Upper lobe of right lung (tissue), 1 donor: ENCODE data around the gene CCT7. TPM values are rescaled to one million over a fixed set of nuclear protein-coding genes. Genes with fewer than 3 reads are reported as not detected.

Source experiments
- ATAC-seq: fragments of 200-7000 bp; cut with Tn5 transposase; one replicate; pipeline ENCODE4 v1.9.1; 2020; ENCODE audit warnings: mild to moderate bottlenecking, moderate library complexity
- DNase-seq: peaks from one replicate; pipeline ENCODE4 v3.0.0-alpha.2; 2020
- H3K27ac ChIP-seq: fragments of 200-600 bp; one replicate; pipeline ENCODE4 v1.8.0; 2022
- H3K27me3 ChIP-seq: fragments of 200-600 bp; one replicate; pipeline ENCODE4 v1.8.0; 2022; ENCODE audit warnings: mild to moderate bottlenecking
- H3K36me3 ChIP-seq: fragments of 200-600 bp; one replicate; pipeline ENCODE4 v1.8.0; 2022
- H3K4me1 ChIP-seq: fragments of 200-600 bp; one replicate; pipeline ENCODE4 v1.8.0; 2022
- H3K4me3 ChIP-seq: fragments of 200-600 bp; one replicate; pipeline ENCODE4 v1.8.0; 2022; ENCODE audit warnings: mild to moderate bottlenecking
- H3K9me3 ChIP-seq: fragments of 200-600 bp; one replicate; pipeline ENCODE4 v1.8.0; 2022
- CTCF ChIP-seq: fragments of 200-600 bp; IDR thresholded peaks from one replicate; pipeline ENCODE4 v1.8.0; 2022; ENCODE audit warnings: antibody characterized with exemption
- intact Hi-C: fragments of 100-400 bp; cut with DNase I; formaldehyde crosslinking; loops from one replicate; pipeline ENCODE4 v1.11.0; 2022
- total RNA-seq: library from RNA; stranded (reverse); fragmentation: NEBNext Ultra II Directional; extraction: Animal tissue kit (Norgen Biotek cat#: 25700); gene quantifications from one replicate; pipeline ENCODE4 v1.2.1, GENCODE V29; 2021
- donor health status: DM: no; HTN: yes; CAD: no; lungs with severe emphysema.

CCT7 gene
- total RNA-seq, 1 donor from 2014 or later, result 152 TPM

DNA sequence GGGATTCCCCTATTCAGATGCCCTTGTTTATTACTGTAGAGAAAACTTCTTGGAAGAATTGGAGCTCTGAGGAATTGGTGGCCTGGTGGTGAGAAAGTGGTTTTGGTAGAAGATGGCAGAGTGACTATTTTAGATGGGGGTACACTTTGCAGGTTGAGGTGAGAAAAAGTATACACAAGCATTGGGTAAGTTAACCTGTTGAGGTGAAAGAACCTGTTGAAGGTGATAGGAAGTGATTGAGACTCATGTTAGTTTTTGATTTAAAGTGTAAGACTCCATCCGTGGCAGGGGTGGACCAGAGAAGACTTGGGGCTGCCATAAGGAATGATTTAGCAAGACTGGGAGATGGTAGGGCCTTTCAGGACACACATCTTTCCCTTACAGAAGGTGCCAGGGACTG is 3.1 kb downstream of the CCT7 start:
- intact Hi-C loops, result no loop called here

DNA sequence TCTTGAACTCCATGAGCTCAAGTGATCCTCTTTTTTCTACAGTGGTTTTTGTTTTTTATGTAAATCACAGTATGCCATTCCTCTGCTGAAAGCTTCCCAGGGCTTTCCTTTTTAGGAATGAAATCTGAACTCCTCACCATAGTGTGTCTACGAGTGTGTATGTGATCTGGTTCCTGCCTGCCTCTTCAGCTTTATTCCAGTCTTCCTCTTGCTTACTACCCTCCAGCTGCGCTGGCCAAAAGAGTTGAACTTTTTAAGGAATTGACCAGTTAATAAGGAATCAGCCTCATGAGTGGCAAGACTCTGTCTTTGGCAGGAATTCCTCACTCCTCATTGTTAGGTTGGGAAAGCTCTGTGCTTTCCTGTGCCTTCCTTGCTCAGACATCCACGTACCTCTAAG is 4.0 kb downstream of the CCT7 start:
- Histone ChIP-seq H3K4me3 (no peak overlapping the region), H3K36me3 (peaks cover 38% of the 10 kb centered on the region), H3K4me1 (peaks cover 26% of the 10 kb centered on the region), H3K27me3 (no peaks in the 10 kb centered on the region), H3K9me3 (no peaks in the 10 kb centered on the region), H3K27ac (no peak overlapping the region)
- intact Hi-C loops, result no loop called here
- TF ChIP-seq CTCF, result no peak
- no peak for DNase-seq
- no peak for ATAC-seq

More for the DNA sequence above, 3.1 kb downstream of the CCT7 start:
- H3K4me3 ChIP-seq, result no peak overlapping the region
- no peak for TF ChIP-seq CTCF
- ATAC-seq (no peak), DNase-seq (peak; percentile 4)
- peaks cover 31% of the 10 kb centered on the region for H3K4me1 ChIP-seq
- no peaks in the 10 kb centered on the region for H3K27me3 ChIP-seq
- no peak overlapping the region for H3K27ac ChIP-seq
- peaks cover 31% of the 10 kb centered on the region for H3K36me3 ChIP-seq
- no peaks in the 10 kb centered on the region for H3K9me3 ChIP-seq

GRCh38 chr2:73238976-73239375 is 4.9 kb downstream of the CCT7 start:
- peaks cover 46% of the 10 kb centered on the region for H3K36me3 ChIP-seq
- peaks cover 26% of the 10 kb centered on the region for H3K4me1 ChIP-seq
- ATAC-seq, result no peak
- no peak overlapping the region for H3K4me3 ChIP-seq
- DNase-seq, result no peak
- H3K27me3 ChIP-seq, result no peaks in the 10 kb centered on the region
- no peak for TF ChIP-seq CTCF
- no peaks in the 10 kb centered on the region for H3K9me3 ChIP-seq
- no peak overlapping the region for H3K27ac ChIP-seq
- intact Hi-C loops, result no loop called here

- ATAC-seq, result no peak
- Histone ChIP-seq H3K4me3 (no peak overlapping the region), H3K27me3 (no peaks in the 10 kb centered on the region), H3K27ac (no peak overlapping the region), H3K36me3 (peaks cover 54% of the 10 kb centered on the region), H3K9me3 (no peaks in the 10 kb centered on the region), H3K4me1 (peaks cover 26% of the 10 kb centered on the region)
- TF ChIP-seq CTCF, result no peak
- no peak for DNase-seq
- intact Hi-C loops, result no loop called here
These were observed 5.7 kb downstream of the CCT7 start for GRCh38 chr2:73239776-73240175.

DNA sequence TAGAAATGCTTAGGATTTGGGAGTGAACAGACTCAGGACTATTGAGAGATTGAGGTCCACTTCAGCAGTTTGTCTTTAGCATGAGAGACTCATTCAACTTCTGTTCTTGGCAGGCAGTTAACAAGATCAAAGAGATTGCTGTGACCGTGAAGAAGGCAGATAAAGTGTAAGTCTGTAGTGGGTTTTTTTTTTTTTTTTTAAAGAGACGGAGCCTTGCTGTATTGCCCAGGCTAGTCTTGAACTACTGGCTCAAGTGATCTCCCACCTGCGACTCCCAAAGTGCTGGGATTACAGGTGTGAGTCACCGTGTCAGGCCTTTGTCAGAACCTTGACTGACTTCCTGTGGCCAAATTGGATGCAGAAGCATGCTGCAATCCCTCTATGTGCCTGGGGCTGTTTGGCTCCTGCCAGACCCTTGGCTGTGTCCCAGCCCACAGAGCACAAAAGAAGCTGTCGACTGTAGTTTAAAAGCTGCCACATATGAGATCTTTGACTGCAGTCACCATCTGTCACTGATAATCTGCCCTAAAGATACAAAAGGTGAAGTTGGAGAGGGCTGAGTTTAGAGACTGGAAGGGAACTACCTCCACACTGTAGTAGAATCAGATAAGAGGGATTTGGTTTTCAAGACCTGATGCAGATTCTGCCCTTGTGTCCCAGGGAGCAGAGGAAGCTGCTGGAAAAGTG is 9.9 kb downstream of the CCT7 start:
- Histone ChIP-seq H3K27me3 (no peaks in the 10 kb centered on the region), H3K36me3 (peaks cover 89% of the 10 kb centered on the region), H3K27ac (no peak overlapping the region), H3K9me3 (no peaks in the 10 kb centered on the region), H3K4me1 (peaks cover 7% of the 10 kb centered on the region), H3K4me3 (no peak overlapping the region)
- DNase-seq (peak; percentile 60), ATAC-seq (peak; percentile 81)
- no peak for TF ChIP-seq CTCF
- intact Hi-C loops, result no loop called here

- no peak overlapping the region for H3K4me3 ChIP-seq
- no peak for ATAC-seq
- peaks cover 6% of the 10 kb centered on the region for H3K4me1 ChIP-seq
- intact Hi-C loops, result no loop called here
- no peaks in the 10 kb centered on the region for H3K9me3 ChIP-seq
- DNase-seq, result peak; percentile 3
- TF ChIP-seq CTCF, result no peak
- H3K36me3 ChIP-seq, result peaks cover 92% of the 10 kb centered on the region
- no peak overlapping the region for H3K27ac ChIP-seq
- no peaks in the 10 kb centered on the region for H3K27me3 ChIP-seq
These were observed 10.5 kb downstream of the CCT7 start for GRCh38 chr2:73244580-73244979.
